ENCODE results near the gene CCDC50. TPM values are rescaled to one million over a fixed set of nuclear protein-coding genes. Genes with fewer than 3 reads are reported as not detected.

Gene CCDC50
- total and polyA plus RNA-seq, 2 donors (not counting 3 experiments of a cell fraction or from before 2014, with no cell fraction given): 44.4 to 137 TPM

DNA sequence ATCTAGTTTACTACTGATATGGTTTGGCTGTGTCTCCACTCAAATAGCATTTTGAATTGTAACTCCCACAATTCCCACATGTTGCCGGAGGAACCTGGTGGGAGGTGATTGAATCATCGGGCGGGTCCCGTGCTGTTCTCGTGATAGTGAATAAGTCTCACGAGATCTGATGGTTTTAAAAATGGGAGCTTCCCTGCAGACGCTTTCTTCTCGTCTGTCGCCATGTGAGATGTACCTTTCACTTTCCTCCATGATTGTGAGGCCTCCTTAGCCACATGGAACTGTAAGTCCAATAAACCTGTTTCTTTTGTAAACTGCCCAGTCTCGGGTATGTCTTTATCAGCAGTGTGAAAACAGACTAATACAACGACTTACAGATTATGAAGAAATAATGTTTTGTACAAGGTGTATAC is 96.1 kb downstream of the CCDC50 start:
- Histone ChIP-seq H3K9me3 (replicated peaks; ENCODE audit: control insufficient read depth, insufficient read depth, low read length) (no peaks in the 10 kb centered on the region), H3K4me3 (replicated peaks in 1 of 3; ENCODE audit: insufficient read depth in 1 of 3, low read depth in 1 of 3, low read length in 3 of 3) (no peak overlapping the region), H4K20me1 (replicated peaks; ENCODE audit: control insufficient read depth, extremely low read depth, insufficient read depth, low read length) (no peaks in the 10 kb centered on the region), H3K79me2 (ENCODE audit: control insufficient read depth, insufficient read depth, low read length) (no peaks in the 10 kb centered on the region), H3K4me2 (ENCODE audit: insufficient read depth, low read length) (no peak overlapping the region), H3K27me3 (ENCODE audit: control insufficient read depth in 2 of 2, insufficient read depth in 2 of 2, low read length in 2 of 2) (peaks cover 2 to 4% of the 10 kb centered on the region in 2 experiments), H3K36me3 (ENCODE audit: control insufficient read depth in 2 of 2, extremely low read depth in 1 of 2, insufficient read depth in 2 of 2, low read length in 2 of 2) (no peaks in the 10 kb centered on the region), H3K27ac (ENCODE audit: insufficient read depth, low read depth, low read length) (no peak overlapping the region), H2AFZ (ENCODE audit: low read depth, low read length) (no peak overlapping the region), H3K9me1 (replicated peaks; ENCODE audit: control insufficient read depth, extremely low read depth, insufficient read depth, low read length) (no peaks in the 10 kb centered on the region), H3K4me1 (ENCODE audit: control insufficient read depth, extremely low read depth, insufficient read depth, low read length) (no peaks in the 10 kb centered on the region), H3K9ac (replicated peaks; ENCODE audit: extremely low read depth, insufficient read depth, low read length) (no peak overlapping the region)
- DNase-seq (ENCODE audit: low read depth, low spot score) (no peak), FAIRE-seq (no peak)
- ChIA-PET POLR2A (no interaction called here), CTCF (interaction anchor here (1.1 kb wide), 1 partner anchor 1019 kb away, joined by 3 read pairs; no protein-coding TSS in a partner anchor)
- intact Hi-C loops (cut with micrococcal nuclease): loop anchor here (10.0 kb wide), 1 partner anchor 361 kb away; no protein-coding TSS in a partner anchor
- dilution Hi-C loops (cut with MboI; ENCODE audit: extremely low pct_ligation_motif_present, low sequenced_read_pairs): no loop called here
- TF ChIP-seq GATA2 (IDR thresholded peaks at IDR 0.05; ENCODE audit: insufficient read depth, insufficient read length, low read depth, low read length) (no peak), MAX (IDR thresholded peaks at IDR 0.05; ENCODE audit: insufficient read depth, insufficient read length) (no peak), JUN (IDR thresholded peaks at IDR 0.05; ENCODE audit: borderline replicate concordance, insufficient read depth, insufficient read length, low read depth) (no peak), POLR2A (IDR thresholded peaks at IDR 0.05; ENCODE audit: low read depth, low read length) (no peak), MYC (IDR thresholded peaks at IDR 0.05; ENCODE audit: low read depth, low read length) (no peak), EZH2 (IDR thresholded peaks at IDR 0.05; ENCODE audit: borderline replicate concordance, low read depth, low read length, severe bottlenecking) (no peak), FOS (IDR thresholded peaks at IDR 0.05; ENCODE audit: borderline replicate concordance, insufficient read depth, low read length) (no peak), POLR2AphosphoS5 (IDR thresholded peaks at IDR 0.05; ENCODE audit: insufficient read depth, low read depth, low read length) (no peak)
- TF ChIP-seq, protein P1, sequence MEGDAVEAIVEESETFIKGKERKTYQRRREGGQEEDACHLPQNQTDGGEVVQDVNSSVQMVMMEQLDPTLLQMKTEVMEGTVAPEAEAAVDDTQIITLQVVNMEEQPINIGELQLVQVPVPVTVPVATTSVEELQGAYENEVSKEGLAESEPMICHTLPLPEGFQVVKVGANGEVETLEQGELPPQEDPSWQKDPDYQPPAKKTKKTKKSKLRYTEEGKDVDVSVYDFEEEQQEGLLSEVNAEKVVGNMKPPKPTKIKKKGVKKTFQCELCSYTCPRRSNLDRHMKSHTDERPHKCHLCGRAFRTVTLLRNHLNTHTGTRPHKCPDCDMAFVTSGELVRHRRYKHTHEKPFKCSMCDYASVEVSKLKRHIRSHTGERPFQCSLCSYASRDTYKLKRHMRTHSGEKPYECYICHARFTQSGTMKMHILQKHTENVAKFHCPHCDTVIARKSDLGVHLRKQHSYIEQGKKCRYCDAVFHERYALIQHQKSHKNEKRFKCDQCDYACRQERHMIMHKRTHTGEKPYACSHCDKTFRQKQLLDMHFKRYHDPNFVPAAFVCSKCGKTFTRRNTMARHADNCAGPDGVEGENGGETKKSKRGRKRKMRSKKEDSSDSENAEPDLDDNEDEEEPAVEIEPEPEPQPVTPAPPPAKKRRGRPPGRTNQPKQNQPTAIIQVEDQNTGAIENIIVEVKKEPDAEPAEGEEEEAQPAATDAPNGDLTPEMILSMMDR (IDR thresholded peaks at IDR 0.05; ENCODE audit: extremely low read depth in 1 of 2, insufficient read depth in 1 of 2, low read depth in 1 of 2, low read length in 2 of 2): no peak
- BruUV-seq (replicated peaks): no TSS peak

All from endothelial cell of umbilical vein (primary cell).